ENCODE measurements around the gene RGS8.

Gene RGS8

GRCh38 chr1:182707122-182707521 is 22.7 kb upstream of the RGS8 start:
- CTCF ChIA-PET, result interaction anchor here (1.1 kb wide), 1 partner anchor 76 kb away, joined by 3 read pairs; no protein-coding TSS in a partner anchor
- no peak for DNase-seq (ENCODE audit: extremely low spot score)

DNA sequence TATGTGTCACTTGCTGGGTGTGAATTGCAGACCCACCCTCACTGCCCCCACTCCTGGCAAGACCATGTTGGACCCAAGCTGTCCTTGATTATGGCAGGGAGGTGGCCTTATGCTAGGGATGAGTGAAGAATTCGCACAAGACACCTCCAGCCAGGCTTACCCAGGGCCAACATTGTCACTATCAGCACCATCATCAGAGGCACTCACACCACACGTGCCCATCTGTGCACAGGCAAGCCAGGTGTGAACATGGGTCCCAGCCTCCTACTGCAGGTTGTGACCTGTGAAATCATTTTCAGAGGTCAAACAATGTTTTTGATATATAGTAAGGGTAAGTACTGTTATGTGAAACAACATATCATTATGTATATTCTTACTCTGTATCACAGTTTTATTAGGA is 20.3 kb upstream of the RGS8 start:
- ChIA-PET POLR2A (no interaction called here), CTCF (interaction anchor here (0.8 kb wide), 1 partner anchor 82 kb away, joined by 3 read pairs; no protein-coding TSS in a partner anchor)
- TF ChIP-seq, protein P1, sequence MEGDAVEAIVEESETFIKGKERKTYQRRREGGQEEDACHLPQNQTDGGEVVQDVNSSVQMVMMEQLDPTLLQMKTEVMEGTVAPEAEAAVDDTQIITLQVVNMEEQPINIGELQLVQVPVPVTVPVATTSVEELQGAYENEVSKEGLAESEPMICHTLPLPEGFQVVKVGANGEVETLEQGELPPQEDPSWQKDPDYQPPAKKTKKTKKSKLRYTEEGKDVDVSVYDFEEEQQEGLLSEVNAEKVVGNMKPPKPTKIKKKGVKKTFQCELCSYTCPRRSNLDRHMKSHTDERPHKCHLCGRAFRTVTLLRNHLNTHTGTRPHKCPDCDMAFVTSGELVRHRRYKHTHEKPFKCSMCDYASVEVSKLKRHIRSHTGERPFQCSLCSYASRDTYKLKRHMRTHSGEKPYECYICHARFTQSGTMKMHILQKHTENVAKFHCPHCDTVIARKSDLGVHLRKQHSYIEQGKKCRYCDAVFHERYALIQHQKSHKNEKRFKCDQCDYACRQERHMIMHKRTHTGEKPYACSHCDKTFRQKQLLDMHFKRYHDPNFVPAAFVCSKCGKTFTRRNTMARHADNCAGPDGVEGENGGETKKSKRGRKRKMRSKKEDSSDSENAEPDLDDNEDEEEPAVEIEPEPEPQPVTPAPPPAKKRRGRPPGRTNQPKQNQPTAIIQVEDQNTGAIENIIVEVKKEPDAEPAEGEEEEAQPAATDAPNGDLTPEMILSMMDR (IDR thresholded peaks at IDR 0.05; ENCODE audit: control extremely low read depth, extremely low read depth, low read depth, missing control alignments), result no peak
- DNase-seq (ENCODE audit: extremely low spot score), result no peak

More at GRCh38 chr1:182707122-182707521, 22.7 kb upstream of the RGS8 start:
- TF ChIP-seq, protein P1 (IDR thresholded peaks at IDR 0.05; ENCODE audit: control extremely low read depth, extremely low read depth, low read depth, missing control alignments), result no peak
- POLR2A ChIA-PET, result no interaction called here

GRCh38 chr1:182703539-182703938 is 19.2 kb upstream of the RGS8 start:
- CTCF ChIA-PET, result no interaction called here
- TF ChIP-seq, protein P1 (IDR thresholded peaks at IDR 0.05; ENCODE audit: control extremely low read depth, extremely low read depth, low read depth, missing control alignments), result no peak
- DNase-seq (ENCODE audit: extremely low spot score), result no peak
- POLR2A ChIA-PET, result no interaction called here

DNA sequence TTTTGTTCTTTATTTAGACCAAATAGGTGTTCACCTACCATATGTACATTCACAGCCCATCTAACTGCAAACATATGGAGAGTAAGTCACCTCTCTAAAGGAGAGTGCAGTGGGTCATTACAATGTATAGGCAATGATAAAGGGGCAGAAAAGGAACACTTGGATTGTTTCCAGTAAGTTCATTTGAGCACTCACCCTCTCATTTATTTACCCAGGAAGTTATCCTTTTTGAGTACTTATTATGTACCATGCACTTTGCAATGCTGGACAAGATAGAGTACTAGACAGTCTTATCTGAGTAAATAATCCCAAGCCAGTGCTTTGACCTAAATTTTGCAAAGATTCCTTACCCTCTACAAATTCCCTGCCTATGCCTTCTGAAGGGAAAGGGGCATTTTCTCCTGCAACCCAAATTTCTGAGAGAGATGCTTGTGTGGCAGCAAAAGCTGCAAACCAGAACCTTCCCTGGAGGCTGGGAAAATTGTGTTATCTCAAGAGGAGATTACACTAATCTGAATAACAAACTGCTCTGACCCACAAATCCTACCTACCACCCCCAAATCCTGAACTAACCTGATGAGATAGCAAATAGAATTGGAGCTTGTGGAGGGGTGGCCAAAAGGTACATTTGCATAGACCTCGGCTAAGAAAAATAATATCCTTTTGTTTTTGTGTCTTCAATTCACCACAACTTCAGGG is 18.6 kb upstream of the RGS8 start:
- POLR2A ChIA-PET, result no interaction called here
- no peak for DNase-seq (ENCODE audit: extremely low spot score)

GRCh38 chr1:182700351-182700709 is 15.9 kb upstream of the RGS8 start:
- no peak for DNase-seq (ENCODE audit: extremely low spot score)
- ChIA-PET POLR2A (no interaction called here), CTCF (interaction anchor here (0.8 to 3.3 kb wide), 6 partner anchors 9 to 102 kb away, joined by 3 to 10 read pairs (median 3); no protein-coding TSS in a partner anchor)
- TF ChIP-seq, protein P1 (IDR thresholded peaks at IDR 0.05; ENCODE audit: control extremely low read depth, extremely low read depth, low read depth, missing control alignments), result no peak

More for the DNA sequence above, 18.6 kb upstream of the RGS8 start:
- CTCF ChIA-PET, result no interaction called here
- TF ChIP-seq, protein P1 (IDR thresholded peaks at IDR 0.05; ENCODE audit: control extremely low read depth, extremely low read depth, low read depth, missing control alignments), result no peak

GRCh38 chr1:182699393-182700350 is 15.3 kb upstream of the RGS8 start:
- POLR2A ChIA-PET, result interaction anchor here (0.6 kb wide), 1 partner anchor 15 kb away, joined by 4 read pairs; the partner anchor contains the start of gene RGS8
- DNase-seq (ENCODE audit: extremely low spot score), result no peak
- CTCF ChIA-PET, result interaction anchor here (0.8 to 3.3 kb wide), 6 partner anchors 9 to 101 kb away, joined by 3 to 10 read pairs (median 3); no protein-coding TSS in a partner anchor
- TF ChIP-seq, protein P1 (IDR thresholded peaks at IDR 0.05; ENCODE audit: control extremely low read depth, extremely low read depth, low read depth, missing control alignments), result no peak

Measured in GM10248 (cell line).